ENCODE measurements around the gene FAM168A.

DNA sequence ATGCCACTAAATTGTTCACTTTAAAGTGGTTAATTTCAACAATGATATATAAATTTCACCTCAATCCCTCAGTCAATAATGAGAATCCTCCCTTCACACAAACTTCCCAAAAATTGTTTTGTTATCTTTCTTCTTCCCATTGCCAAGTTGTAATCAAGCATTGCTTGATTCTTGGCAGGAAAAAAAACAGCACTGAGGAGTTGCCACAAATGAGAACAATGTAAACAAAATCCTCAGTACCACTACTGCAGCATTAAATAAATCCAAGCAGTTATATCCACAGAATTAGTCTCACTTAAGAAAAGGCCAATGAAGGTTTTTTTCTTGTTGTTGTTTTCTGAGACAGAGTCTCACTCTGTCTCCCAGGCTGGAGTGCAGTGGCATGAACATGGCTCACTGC is 38.2 kb downstream of the FAM168A start:
- TF ChIP-seq, protein P1, sequence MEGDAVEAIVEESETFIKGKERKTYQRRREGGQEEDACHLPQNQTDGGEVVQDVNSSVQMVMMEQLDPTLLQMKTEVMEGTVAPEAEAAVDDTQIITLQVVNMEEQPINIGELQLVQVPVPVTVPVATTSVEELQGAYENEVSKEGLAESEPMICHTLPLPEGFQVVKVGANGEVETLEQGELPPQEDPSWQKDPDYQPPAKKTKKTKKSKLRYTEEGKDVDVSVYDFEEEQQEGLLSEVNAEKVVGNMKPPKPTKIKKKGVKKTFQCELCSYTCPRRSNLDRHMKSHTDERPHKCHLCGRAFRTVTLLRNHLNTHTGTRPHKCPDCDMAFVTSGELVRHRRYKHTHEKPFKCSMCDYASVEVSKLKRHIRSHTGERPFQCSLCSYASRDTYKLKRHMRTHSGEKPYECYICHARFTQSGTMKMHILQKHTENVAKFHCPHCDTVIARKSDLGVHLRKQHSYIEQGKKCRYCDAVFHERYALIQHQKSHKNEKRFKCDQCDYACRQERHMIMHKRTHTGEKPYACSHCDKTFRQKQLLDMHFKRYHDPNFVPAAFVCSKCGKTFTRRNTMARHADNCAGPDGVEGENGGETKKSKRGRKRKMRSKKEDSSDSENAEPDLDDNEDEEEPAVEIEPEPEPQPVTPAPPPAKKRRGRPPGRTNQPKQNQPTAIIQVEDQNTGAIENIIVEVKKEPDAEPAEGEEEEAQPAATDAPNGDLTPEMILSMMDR (IDR thresholded peaks at IDR 0.05; ENCODE audit: low read depth, low read length, poor library complexity, severe bottlenecking) = no peak
- TF ChIP-seq EZH2phosphoT487 (IDR thresholded peaks at IDR 0.05; ENCODE audit: borderline replicate concordance, low read length) = no peak

Measured in DOHH2 (cell line).